Keratinocyte (primary cell): ENCODE measurements around the gene SNIP1. TPM values are rescaled to one million over a fixed set of nuclear protein-coding genes. Genes with fewer than 3 reads are reported as not detected.

ENCODE experiments used
- DNase-seq: peaks from one replicate; pipeline ENCODE4 v3.0.0-alpha.2; 2011; ENCODE audit warnings: low read depth, missing footprints, low spot score
- FAIRE-seq: peaks from 2 replicates; lab custom pipeline; 2011; peaks lifted over from hg19 to GRCh38; lab: Jason Lieb, UNC
- H2AFZ ChIP-seq: 2 replicates; pipeline ENCODE4 v1.6.0; 2012; ENCODE audit warnings: low read length, control low read depth, inconsistent platforms; ENCODE audit not compliant: control insufficient read depth
- H3K27ac ChIP-seq: 2 replicates; pipeline ENCODE4 v1.5.1; 2011; ENCODE audit warnings: low read length; ENCODE audit not compliant: control insufficient read depth, insufficient read depth
- H3K27me3 ChIP-seq: 3 replicates; pipeline ENCODE4 v1.6.0; 2011; ENCODE audit warnings: low read length; ENCODE audit not compliant: control insufficient read depth, insufficient read depth; ENCODE audit errors: extremely low read depth
- H3K36me3 ChIP-seq, 2 experiments: 2 replicates in 1 of 2; 3 replicates in 1 of 2; pipeline ENCODE4 v1.5.1; 2011; ENCODE audit warnings: low read length in 2 of 2, mild to moderate bottlenecking in 1 of 2; ENCODE audit not compliant: control insufficient read depth in 2 of 2, insufficient read depth in 2 of 2; ENCODE audit errors: extremely low read depth in 1 of 2
- H3K4me1 ChIP-seq: 3 replicates; pipeline ENCODE4 v1.5.1; 2011; ENCODE audit warnings: low read length; ENCODE audit not compliant: control insufficient read depth, insufficient read depth; ENCODE audit errors: extremely low read depth
- H3K4me2 ChIP-seq: 3 replicates; pipeline ENCODE4 v1.6.0; 2011; ENCODE audit warnings: low read depth, low read length; ENCODE audit not compliant: control insufficient read depth, insufficient read depth; ENCODE audit errors: extremely low read depth
- H3K4me3 ChIP-seq, 3 experiments: fragments of 200-600 bp in 1 of 3; sonication (generic) in 1 of 3; 2 replicates in 2 of 3; 3 replicates in 1 of 3; pipeline ENCODE4 v1.5.1; 2011 to 2016; ENCODE audit warnings: low read length in 3 of 3, mild to moderate bottlenecking in 3 of 3, control low read depth in 2 of 3, inconsistent platforms in 1 of 3, low read depth in 1 of 3, mixed read lengths in 1 of 3, mixed run types in 1 of 3, moderate library complexity in 1 of 3; ENCODE audit not compliant: control insufficient read depth in 2 of 3, insufficient read depth in 2 of 3; ENCODE audit errors: extremely low read depth in 1 of 3
- H3K79me2 ChIP-seq: 2 replicates; pipeline ENCODE4 v1.6.0; 2012; ENCODE audit warnings: low read length; ENCODE audit not compliant: control insufficient read depth, insufficient read depth
- H3K9ac ChIP-seq: 3 replicates; pipeline ENCODE4 v1.6.0; 2011; ENCODE audit warnings: low read length; ENCODE audit not compliant: control insufficient read depth, insufficient read depth; ENCODE audit errors: extremely low read depth
- H3K9me1 ChIP-seq: 3 replicates; pipeline ENCODE4 v1.6.0; 2011; ENCODE audit warnings: low read length; ENCODE audit not compliant: control insufficient read depth, insufficient read depth; ENCODE audit errors: extremely low read depth
- H3K9me3 ChIP-seq: 2 replicates; pipeline ENCODE4 v1.5.1; 2012; ENCODE audit warnings: low read depth, low read length; ENCODE audit not compliant: control insufficient read depth
- H4K20me1 ChIP-seq: 3 replicates; pipeline ENCODE4 v1.6.0; 2011; ENCODE audit warnings: low read length; ENCODE audit not compliant: control insufficient read depth, insufficient read depth; ENCODE audit errors: extremely low read depth
- CTCF ChIP-seq, 3 experiments: IDR thresholded peaks in 1 of 3; conservative IDR thresholded peaks in 1 of 3; optimal IDR thresholded peaks in 1 of 3; 2 replicates in 2 of 3; 3 replicates in 1 of 3; pipeline versions ENCODE3 to v1.5.1; 2011; ENCODE audit warnings: low read length in 3 of 3, mild to moderate bottlenecking in 3 of 3, moderate library complexity in 2 of 3, control low read depth in 1 of 3, inconsistent platforms in 1 of 3; ENCODE audit not compliant: insufficient read depth in 2 of 3; ENCODE audit errors: extremely low read depth in 1 of 3
- EZH2 ChIP-seq: IDR thresholded peaks from one replicate; pipeline ENCODE4 v1.6.1; 2012; ENCODE audit warnings: inconsistent platforms, mild to moderate bottlenecking, low read length, moderate library complexity
- dilution Hi-C: fragments of 300-500 bp; cut with MboI; formaldehyde crosslinking; loops from one replicate; pipeline ENCODE4 v1.7.0; 2020; ENCODE audit warnings: low sequenced_read_pairs; ENCODE audit not compliant: extremely low pct_ligation_motif_present
- polyA plus RNA-seq, 5 experiments: library from polyadenylated mRNA; depleted of rRNA in 3 of 5; stranded (reverse) in 3 of 5; stranded (forward) in 1 of 5; unstranded in 1 of 5; fragments of >200 nt; gene quantifications; 1 replicate in 1 of 5; 2 replicates in 3 of 5; 3 replicates in 1 of 5; pipeline versions ENCODE4 v1.2.1 to v1.2.3, GENCODE V29; 2011 to 2012; ENCODE audit warnings: missing spikeins in 2 of 5, low read depth in 1 of 5, low replicate concordance in 1 of 5

Gene SNIP1
- polyA plus RNA-seq, 1 donor (not counting 4 experiments of a cell fraction or from before 2014, with no cell fraction given): 8.9 TPM

- no peak for FAIRE-seq
- Histone ChIP-seq H3K36me3 (peaks cover 9 to 28% of the 10 kb centered on the region in 2 experiments), H3K9me1 (peaks cover 3% of the 10 kb centered on the region)
Measured at GRCh38 chr1:37502104-37502503, 52.0 kb downstream of the SNIP1 start.

GRCh38 chr1:37501661-37502060 lies 52.4 kb downstream of the SNIP1 start:
- Histone ChIP-seq H3K36me3 (peaks cover 9 to 26% of the 10 kb centered on the region in 2 experiments), H4K20me1 (no peaks in the 10 kb centered on the region), H3K4me2 (no peak overlapping the region), H3K9me3 (no peaks in the 10 kb centered on the region), H3K4me3 (no peak overlapping the region), H3K4me1 (peaks cover 10% of the 10 kb centered on the region), H3K27ac (no peak overlapping the region), H3K27me3 (no peaks in the 10 kb centered on the region), H2AFZ (no peak overlapping the region), H3K9me1 (peaks cover 3% of the 10 kb centered on the region), H3K79me2 (peaks cover 6% of the 10 kb centered on the region), H3K9ac (no peak overlapping the region)
- DNase-seq: no peak
- dilution Hi-C loops: no loop called here
- no peak for FAIRE-seq
- TF ChIP-seq CTCF (optimal IDR thresholded peaks at IDR 0.05 in 1 of 3, IDR thresholded peaks at IDR 0.05 in 1 of 3, conservative IDR thresholded peaks at IDR 0.05 in 1 of 3; ENCODE audit: extremely low read depth in 1 of 3, insufficient read depth in 2 of 3, low read length in 3 of 3) (no peak), EZH2 (no peak)

More at GRCh38 chr1:37502104-37502503, 52.0 kb downstream of the SNIP1 start:
- no peak overlapping the region for H3K4me3 ChIP-seq
- no peak overlapping the region for H3K27ac ChIP-seq
- H3K4me1 ChIP-seq: peaks cover 10% of the 10 kb centered on the region
- H3K9ac ChIP-seq: no peak overlapping the region
- peaks cover 6% of the 10 kb centered on the region for H3K79me2 ChIP-seq
- H2AFZ ChIP-seq: no peak overlapping the region
- no peak for TF ChIP-seq CTCF (optimal IDR thresholded peaks at IDR 0.05 in 1 of 3, IDR thresholded peaks at IDR 0.05 in 1 of 3, conservative IDR thresholded peaks at IDR 0.05 in 1 of 3; ENCODE audit: extremely low read depth in 1 of 3, insufficient read depth in 2 of 3, low read length in 3 of 3)
- no peak for TF ChIP-seq EZH2
- no peaks in the 10 kb centered on the region for H3K27me3 ChIP-seq
- no peak overlapping the region for H3K4me2 ChIP-seq
- no peak for DNase-seq
- H3K9me3 ChIP-seq: no peaks in the 10 kb centered on the region
- dilution Hi-C loops: no loop called here
- H4K20me1 ChIP-seq: no peaks in the 10 kb centered on the region
